ENCODE measurements around the gene HCFC2. TPM values are rescaled to one million over a fixed set of nuclear protein-coding genes. Genes with fewer than 3 reads are reported as not detected.

HCFC2 gene
- total RNA-seq, 4 donors from 2014 or later = 13.3 to 46.4 (median 20.2) TPM

DNA sequence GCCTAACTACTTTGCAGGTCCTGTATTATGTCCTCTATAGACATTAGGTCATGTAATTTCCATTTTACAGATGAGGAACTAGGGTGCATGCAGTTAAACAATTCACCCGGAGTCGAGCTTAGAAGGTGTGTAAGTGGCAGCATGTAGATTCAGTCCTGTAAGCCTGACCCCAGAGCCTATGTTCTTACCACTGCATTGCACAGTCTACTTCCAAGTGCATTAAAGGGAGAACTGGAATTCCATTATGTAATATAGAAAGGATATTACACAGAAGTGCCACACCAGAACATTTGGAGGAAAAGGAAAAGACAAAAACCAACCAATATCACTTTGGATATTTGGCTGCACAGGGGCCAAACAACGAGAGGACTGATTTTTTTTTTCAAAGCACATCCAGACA lies 15.5 kb upstream of the HCFC2 start:
- in situ Hi-C loops (cut with MboI; ENCODE audit: low pct_ligation_motif_present in 1 of 4, low pct_unique_long_range_greater_than_20kb in 1 of 4, low sequenced_read_pairs in 3 of 4) = no loop called here
- Histone ChIP-seq H3K27ac (peak overlapping the region; percentile 63 to 89 (median 80)), H3K4me1 (peaks cover 3 to 29% (median 12%) of the 10 kb centered on the region in 4 donors), H3K4me3 (peak overlapping the region in 1 of 4 donors; percentile 51), H3K27me3 (peaks cover 34% of the 10 kb centered on the region), H3K9me3 (no peaks in the 10 kb centered on the region), H3K36me3 (no peaks in the 10 kb centered on the region)
- intact Hi-C loops (cut with DNase I; ENCODE audit: low total_unique reads) = no loop called here
- WGBS, 2 donors (ENCODE audit: low coverage in 1 of 2) = 58 to 65% methylated on average over 3 of the region's 3 CpGs
- TF ChIP-seq, protein P1, sequence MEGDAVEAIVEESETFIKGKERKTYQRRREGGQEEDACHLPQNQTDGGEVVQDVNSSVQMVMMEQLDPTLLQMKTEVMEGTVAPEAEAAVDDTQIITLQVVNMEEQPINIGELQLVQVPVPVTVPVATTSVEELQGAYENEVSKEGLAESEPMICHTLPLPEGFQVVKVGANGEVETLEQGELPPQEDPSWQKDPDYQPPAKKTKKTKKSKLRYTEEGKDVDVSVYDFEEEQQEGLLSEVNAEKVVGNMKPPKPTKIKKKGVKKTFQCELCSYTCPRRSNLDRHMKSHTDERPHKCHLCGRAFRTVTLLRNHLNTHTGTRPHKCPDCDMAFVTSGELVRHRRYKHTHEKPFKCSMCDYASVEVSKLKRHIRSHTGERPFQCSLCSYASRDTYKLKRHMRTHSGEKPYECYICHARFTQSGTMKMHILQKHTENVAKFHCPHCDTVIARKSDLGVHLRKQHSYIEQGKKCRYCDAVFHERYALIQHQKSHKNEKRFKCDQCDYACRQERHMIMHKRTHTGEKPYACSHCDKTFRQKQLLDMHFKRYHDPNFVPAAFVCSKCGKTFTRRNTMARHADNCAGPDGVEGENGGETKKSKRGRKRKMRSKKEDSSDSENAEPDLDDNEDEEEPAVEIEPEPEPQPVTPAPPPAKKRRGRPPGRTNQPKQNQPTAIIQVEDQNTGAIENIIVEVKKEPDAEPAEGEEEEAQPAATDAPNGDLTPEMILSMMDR (IDR thresholded peaks at IDR 0.05) = no peak
- TF ChIP-seq EP300 (IDR thresholded peaks at IDR 0.05; ENCODE audit: low read depth) (no peak), POLR2A (IDR thresholded peaks at IDR 0.05) (no peak)
- no peak for DNase-seq

DNA sequence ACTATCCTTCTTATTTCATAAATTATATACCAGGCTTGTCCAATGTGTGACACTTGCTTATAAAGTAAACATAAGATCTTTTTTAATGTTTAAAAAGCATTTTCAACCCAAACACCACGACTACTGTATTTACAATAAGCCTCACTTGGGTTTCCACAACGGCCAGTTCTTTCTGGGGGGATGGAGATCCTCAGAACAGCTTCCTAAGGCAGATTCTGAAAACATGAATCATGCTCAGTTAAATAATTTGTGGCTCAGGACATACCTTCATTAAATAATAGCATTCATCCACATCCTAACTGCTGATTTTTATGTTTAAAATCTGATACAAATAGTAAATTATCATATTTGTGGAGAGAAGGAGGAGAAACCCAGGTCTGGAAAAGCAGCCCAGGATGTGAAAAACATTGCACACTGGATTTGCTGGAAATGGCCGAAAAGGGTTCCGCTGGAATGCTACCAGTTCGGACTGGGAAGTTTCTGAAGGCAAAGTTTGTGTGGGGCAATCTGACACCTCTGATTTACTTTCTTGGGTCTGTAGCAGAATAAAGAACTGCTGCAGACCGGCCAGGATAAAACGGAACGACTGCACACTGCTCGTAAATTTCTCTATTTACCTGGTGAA lies 14.9 kb upstream of the HCFC2 start:
- no peak for DNase-seq
- intact Hi-C loops (cut with DNase I; ENCODE audit: low total_unique reads) (no loop called here), in situ Hi-C loops (cut with MboI; ENCODE audit: low pct_ligation_motif_present in 1 of 4, low pct_unique_long_range_greater_than_20kb in 1 of 4, low sequenced_read_pairs in 3 of 4) (no loop called here)
- Histone ChIP-seq H3K4me1 (peaks cover 3 to 29% (median 12%) of the 10 kb centered on the region in 4 donors), H3K9me3 (no peaks in the 10 kb centered on the region), H3K27me3 (peaks cover 34% of the 10 kb centered on the region), H3K36me3 (no peaks in the 10 kb centered on the region), H3K4me3 (peak overlapping the region; percentile 32 to 51 (median 35)), H3K27ac (peak overlapping the region; percentile 63 to 89 (median 80))
- 16 to 22% methylated on average over 9 of the region's 9 CpGs for WGBS, 2 donors (ENCODE audit: low coverage in 1 of 2)
- no peak for TF ChIP-seq EP300 (IDR thresholded peaks at IDR 0.05; ENCODE audit: low read depth)
- TF ChIP-seq, protein P1 (IDR thresholded peaks at IDR 0.05) = no peak
- no peak for TF ChIP-seq POLR2A (IDR thresholded peaks at IDR 0.05)
- TF ChIP-seq POLR2AphosphoS5 (IDR thresholded peaks at IDR 0.05) = no peak

DNA sequence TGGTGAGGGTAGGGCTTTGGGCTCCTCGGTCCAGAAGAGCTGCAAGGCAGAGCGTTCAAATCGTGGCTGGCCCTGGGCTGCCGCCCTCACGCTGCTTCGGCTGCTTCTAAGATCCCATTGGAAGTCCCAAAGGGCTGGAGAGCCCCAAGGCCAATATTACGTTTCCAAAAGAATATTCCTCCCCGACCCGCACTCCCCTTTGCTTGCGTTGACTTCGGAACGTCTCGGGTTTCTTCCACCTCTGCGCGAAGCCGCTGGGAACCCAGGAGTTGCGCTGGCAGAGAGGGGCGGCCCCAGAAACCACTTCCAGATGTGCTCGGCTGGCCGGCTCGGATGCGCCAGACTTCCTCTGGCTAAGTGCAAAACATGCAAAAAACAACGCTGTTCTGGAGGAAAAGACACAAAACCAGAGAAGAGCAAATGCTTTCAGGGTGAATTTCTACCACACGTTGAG lies 14.4 kb upstream of the HCFC2 start, which contains the start of gene GLT8D2:
GLT8D2 (minus strand) TSS at position 285 of the 454 bp plus-strand sequence. CDS start 30,539 bp downstream, outside the sequence.
- H3K4me1 ChIP-seq = peaks cover 3 to 27% (median 12%) of the 10 kb centered on the region in 4 donors
- H3K27me3 ChIP-seq = peaks cover 34% of the 10 kb centered on the region
- H3K36me3 ChIP-seq = no peaks in the 10 kb centered on the region
- intact Hi-C loops (cut with DNase I; ENCODE audit: low total_unique reads) (no loop called here), in situ Hi-C loops (cut with MboI; ENCODE audit: low pct_ligation_motif_present in 1 of 4, low pct_unique_long_range_greater_than_20kb in 1 of 4, low sequenced_read_pairs in 3 of 4) (no loop called here)
- peak within 1 kb of the TSS; percentile 63 to 89 (median 80) for H3K27ac ChIP-seq
- no peaks in the 10 kb centered on the region for H3K9me3 ChIP-seq
- WGBS, 2 donors (ENCODE audit: low coverage in 1 of 2) = 0 to 9% methylated on average over 5 to 24 of the region's 24 CpGs
- peak; percentile 25 for DNase-seq
- peak within 1 kb of the TSS; percentile 32 to 51 (median 35) for H3K4me3 ChIP-seq
- TF ChIP-seq, protein P1 (IDR thresholded peaks at IDR 0.05) = no peak
- no peak for TF ChIP-seq POLR2A (IDR thresholded peaks at IDR 0.05)
- no peak for TF ChIP-seq POLR2AphosphoS5 (IDR thresholded peaks at IDR 0.05)
- TF ChIP-seq EP300 (IDR thresholded peaks at IDR 0.05; ENCODE audit: low read depth) = no peak

DNA sequence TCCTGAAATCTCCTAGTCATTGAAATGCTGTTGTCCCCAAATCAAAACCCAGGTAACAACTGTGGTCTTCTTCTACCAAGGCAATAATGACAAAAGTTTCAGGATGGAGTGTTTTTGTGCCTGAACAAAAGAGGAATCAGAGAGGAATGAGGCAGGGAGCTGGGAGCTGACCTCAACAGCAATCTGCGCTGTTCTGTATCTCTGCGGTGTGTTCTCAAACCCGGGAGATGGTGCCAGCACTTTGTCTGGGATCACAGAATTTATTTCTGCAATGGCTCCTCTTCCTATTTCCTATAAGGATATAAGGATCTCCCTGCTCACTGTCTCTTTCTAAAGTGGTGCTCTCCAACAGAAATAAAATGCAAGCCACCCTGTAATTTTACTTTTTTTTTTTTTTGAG lies 13.9 kb upstream of the HCFC2 start:
- intact Hi-C loops (cut with DNase I; ENCODE audit: low total_unique reads) = no loop called here
- Histone ChIP-seq H3K36me3 (no peaks in the 10 kb centered on the region), H3K4me1 (peaks cover 0 to 22% (median 10%) of the 10 kb centered on the region in 4 donors), H3K27ac (peak overlapping the region; percentile 63 to 89 (median 80)), H3K27me3 (peaks cover 34% of the 10 kb centered on the region), H3K4me3 (peak overlapping the region; percentile 32 to 51 (median 35)), H3K9me3 (no peaks in the 10 kb centered on the region)
- in situ Hi-C loops (cut with MboI; ENCODE audit: low pct_ligation_motif_present in 1 of 4, low pct_unique_long_range_greater_than_20kb in 1 of 4, low sequenced_read_pairs in 3 of 4) = no loop called here
- 30 to 42% methylated on average over 2 to 3 of the region's 3 CpGs for whole genome bisulfite sequencing, 2 donors (ENCODE audit: low coverage in 1 of 2)
- DNase-seq = no peak
- TF ChIP-seq POLR2A (IDR thresholded peaks at IDR 0.05) (no peak), POLR2AphosphoS5 (IDR thresholded peaks at IDR 0.05) (no peak), EP300 (IDR thresholded peaks at IDR 0.05; ENCODE audit: low read depth) (no peak)
- TF ChIP-seq, protein P1 (IDR thresholded peaks at IDR 0.05) = no peak
